ENCODE measurements around the gene FAM171A1. TPM values are rescaled to one million over a fixed set of nuclear protein-coding genes. Genes with fewer than 3 reads are reported as not detected.

Gene FAM171A1
- total RNA-seq, 1 donor = 25.0 TPM

- no peaks in the 10 kb centered on the region for H3K27me3 ChIP-seq (ENCODE audit: insufficient read depth, low read length)
- H3K79me2 ChIP-seq (ENCODE audit: insufficient read depth, low read length) = peaks cover 4% of the 10 kb centered on the region
- H3K9me3 ChIP-seq (ENCODE audit: low read depth, low read length) = no peaks in the 10 kb centered on the region
- no peak overlapping the region for H3K27ac ChIP-seq (ENCODE audit: low read depth, low read length)
- DNase-seq (ENCODE audit: insufficient read length, low spot score, missing footprints) = no peak
- no peak overlapping the region for H2AFZ ChIP-seq (ENCODE audit: low read length)
- H4K20me1 ChIP-seq (ENCODE audit: insufficient read depth, low read length) = no peaks in the 10 kb centered on the region
- TF ChIP-seq CTCF (IDR thresholded peaks at IDR 0.05; ENCODE audit: extremely low read depth, low read depth, low read length) = no peak
- no peak overlapping the region for H3K4me3 ChIP-seq (ENCODE audit: insufficient read depth, low read length)
- peaks cover 9% of the 10 kb centered on the region for H3K4me1 ChIP-seq (ENCODE audit: insufficient read depth, low read length)
- no peaks in the 10 kb centered on the region for H3K36me3 ChIP-seq (ENCODE audit: insufficient read depth, low read length)
- H3K4me2 ChIP-seq (ENCODE audit: insufficient read depth, low read length) = no peak overlapping the region
Observed at GRCh38 chr10:15252396-15252795, 118.7 kb downstream of the FAM171A1 start.

- H3K4me1 ChIP-seq (ENCODE audit: insufficient read depth, low read length) = peaks cover 9% of the 10 kb centered on the region
- no peak overlapping the region for H3K4me3 ChIP-seq (ENCODE audit: insufficient read depth, low read length)
- no peak for TF ChIP-seq CTCF (IDR thresholded peaks at IDR 0.05; ENCODE audit: extremely low read depth, low read depth, low read length)
- H3K79me2 ChIP-seq (ENCODE audit: insufficient read depth, low read length) = peaks cover 3% of the 10 kb centered on the region
- H4K20me1 ChIP-seq (ENCODE audit: insufficient read depth, low read length) = no peaks in the 10 kb centered on the region
- no peak overlapping the region for H3K27ac ChIP-seq (ENCODE audit: low read depth, low read length)
- H2AFZ ChIP-seq (ENCODE audit: low read length) = no peak overlapping the region
- H3K4me2 ChIP-seq (ENCODE audit: insufficient read depth, low read length) = no peak overlapping the region
- no peaks in the 10 kb centered on the region for H3K9me3 ChIP-seq (ENCODE audit: low read depth, low read length)
- H3K27me3 ChIP-seq (ENCODE audit: insufficient read depth, low read length) = no peaks in the 10 kb centered on the region
- no peak for DNase-seq (ENCODE audit: insufficient read length, low spot score, missing footprints)
- H3K36me3 ChIP-seq (ENCODE audit: insufficient read depth, low read length) = no peaks in the 10 kb centered on the region
Observed at GRCh38 chr10:15251791-15252380, 119.2 kb downstream of the FAM171A1 start.

- H3K27me3 ChIP-seq (ENCODE audit: insufficient read depth, low read length) = no peaks in the 10 kb centered on the region
- TF ChIP-seq CTCF (IDR thresholded peaks at IDR 0.05; ENCODE audit: extremely low read depth, low read depth, low read length) = peak; percentile 31
- peaks cover 5% of the 10 kb centered on the region for H3K79me2 ChIP-seq (ENCODE audit: insufficient read depth, low read length)
- H4K20me1 ChIP-seq (ENCODE audit: insufficient read depth, low read length) = no peaks in the 10 kb centered on the region
- no peak for DNase-seq (ENCODE audit: insufficient read length, low spot score, missing footprints)
- peaks cover 9% of the 10 kb centered on the region for H3K4me1 ChIP-seq (ENCODE audit: insufficient read depth, low read length)
- no peak overlapping the region for H3K4me2 ChIP-seq (ENCODE audit: insufficient read depth, low read length)
- H2AFZ ChIP-seq (ENCODE audit: low read length) = no peak overlapping the region
- peaks cover 5% of the 10 kb centered on the region for H3K36me3 ChIP-seq (ENCODE audit: insufficient read depth, low read length)
- no peak overlapping the region for H3K4me3 ChIP-seq (ENCODE audit: insufficient read depth, low read length)
- H3K27ac ChIP-seq (ENCODE audit: low read depth, low read length) = no peak overlapping the region
- no peaks in the 10 kb centered on the region for H3K9me3 ChIP-seq (ENCODE audit: low read depth, low read length)
Observed at GRCh38 chr10:15245530-15245929, 125.6 kb downstream of the FAM171A1 start.

GRCh38 chr10:15244635-15245197, 126.4 kb downstream of the FAM171A1 start:
- Histone ChIP-seq H3K4me3 (ENCODE audit: insufficient read depth, low read length) (no peak overlapping the region), H3K4me1 (ENCODE audit: insufficient read depth, low read length) (peaks cover 9% of the 10 kb centered on the region), H3K9me3 (ENCODE audit: low read depth, low read length) (no peaks in the 10 kb centered on the region), H2AFZ (ENCODE audit: low read length) (no peak overlapping the region), H4K20me1 (ENCODE audit: insufficient read depth, low read length) (no peaks in the 10 kb centered on the region), H3K27me3 (ENCODE audit: insufficient read depth, low read length) (no peaks in the 10 kb centered on the region), H3K79me2 (ENCODE audit: insufficient read depth, low read length) (peaks cover 5% of the 10 kb centered on the region), H3K4me2 (ENCODE audit: insufficient read depth, low read length) (no peak overlapping the region), H3K36me3 (ENCODE audit: insufficient read depth, low read length) (peaks cover 5% of the 10 kb centered on the region), H3K27ac (ENCODE audit: low read depth, low read length) (no peak overlapping the region)
- no peak for DNase-seq (ENCODE audit: insufficient read length, low spot score, missing footprints)
- TF ChIP-seq CTCF (IDR thresholded peaks at IDR 0.05; ENCODE audit: extremely low read depth, low read depth, low read length) = no peak

All from osteoblast (primary cell).